H1 (cell line): Measurements from ENCODE around the gene ACKR1.

Experiments
- CTCF ChIP-seq, 3 experiments: IDR thresholded peaks; 1 replicate in 2 of 3; 2 replicates in 1 of 3; pipeline versions ENCODE4 v1.5.1 to v1.6.1; 2011; ENCODE audit warnings: low read length in 3 of 3, mild to moderate bottlenecking in 3 of 3, inconsistent platforms in 2 of 3, low read depth in 1 of 3, moderate library complexity in 1 of 3; ENCODE audit not compliant: insufficient read depth in 1 of 3; ENCODE audit errors: control extremely low read depth in 1 of 3
- EZH2 ChIP-seq: fragments of 200-600 bp; sonication (generic); IDR thresholded peaks from 2 replicates; pipeline ENCODE4 v1.7.1; 2012; ENCODE audit warnings: low read depth, mild to moderate bottlenecking, moderate library complexity, low read length, inconsistent platforms; ENCODE audit not compliant: severe bottlenecking
- POU5F1 ChIP-seq: IDR thresholded peaks from 2 replicates; pipeline ENCODE4 v1.6.1; 2011; ENCODE audit warnings: low read depth, mild to moderate bottlenecking, low read length, moderate library complexity
- ZNF274 ChIP-seq: IDR thresholded peaks from 2 replicates; pipeline ENCODE4 v1.7.0; 2012; ENCODE audit warnings: low read length, borderline replicate concordance; ENCODE audit errors: extremely low read depth

DNA sequence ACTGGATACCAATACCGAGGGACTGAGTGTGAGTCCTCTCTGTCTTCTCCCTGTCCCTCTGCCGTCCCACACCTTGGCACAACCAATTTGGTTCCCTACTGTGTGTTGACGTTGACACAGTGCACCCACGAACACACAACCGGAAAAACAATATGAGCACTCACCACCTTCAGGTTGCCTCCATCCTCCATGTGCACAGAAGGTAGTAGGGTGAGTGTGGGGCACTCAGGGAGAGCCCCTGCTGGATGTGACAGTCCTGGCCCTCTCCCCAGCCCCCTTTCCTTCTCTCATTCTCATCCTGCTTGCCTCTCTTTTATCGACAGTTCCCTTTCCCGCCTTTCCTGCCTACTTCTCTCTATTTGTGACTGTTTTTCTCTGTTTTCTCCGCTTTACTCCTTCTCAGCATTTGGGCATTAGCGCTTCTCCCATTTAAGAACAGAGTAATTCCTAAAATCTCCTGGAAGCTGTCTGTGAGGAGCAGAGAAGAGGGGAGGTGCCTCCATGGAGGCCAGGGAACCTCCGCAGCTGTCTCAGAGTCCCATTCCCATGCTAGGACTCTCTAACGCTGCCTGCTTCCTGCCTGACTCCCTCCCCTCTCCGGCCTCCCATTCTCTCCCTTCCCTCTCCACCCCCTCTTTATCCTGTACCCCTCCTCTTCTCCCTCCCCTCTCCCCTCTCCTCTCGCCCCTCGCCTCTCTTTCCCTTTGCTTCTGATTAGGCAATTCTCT, 16.9 kb upstream of the ACKR1 start:
- TF ChIP-seq ZNF274: no peak
- no peak for TF ChIP-seq POU5F1
- TF ChIP-seq CTCF (IDR thresholded peaks at IDR 0.05; ENCODE audit: control extremely low read depth in 1 of 3, insufficient read depth in 1 of 3, low read depth in 1 of 3, low read length in 3 of 3): no peak
- TF ChIP-seq EZH2: no peak
